AG10803 (cell line): ENCODE results near the gene SEC14L5.

Experiments used
- DNase-seq: peaks from one replicate; pipeline ENCODE4 v3.0.0; 2010; ENCODE audit warnings: low read depth
- H3K4me3 ChIP-seq: 2 replicates; pipeline ENCODE4 v1.5.1; 2011; ENCODE audit warnings: mild to moderate bottlenecking, low read length, control low read depth
- CTCF ChIP-seq: conservative IDR thresholded peaks from 2 replicates; pipeline ENCODE4 v1.5.1; 2011; ENCODE audit warnings: mild to moderate bottlenecking, low read length, control low read depth, inconsistent platforms

SEC14L5 gene

GRCh38 chr16:5000573-5001001 is 42.5 kb downstream of the SEC14L5 start:
- no peak for DNase-seq
- no peak for TF ChIP-seq CTCF
- H3K4me3 ChIP-seq: no peak overlapping the region

GRCh38 chr16:5001571-5001970 is 43.4 kb downstream of the SEC14L5 start:
- TF ChIP-seq CTCF: no peak
- no peak overlapping the region for H3K4me3 ChIP-seq
- no peak for DNase-seq

GRCh38 chr16:5001986-5002385 is 43.9 kb downstream of the SEC14L5 start:
- TF ChIP-seq CTCF: no peak
- no peak overlapping the region for H3K4me3 ChIP-seq

GRCh38 chr16:5002699-5003143 is 44.6 kb downstream of the SEC14L5 start:
- no peak for TF ChIP-seq CTCF
- no peak for DNase-seq
- no peak overlapping the region for H3K4me3 ChIP-seq

More at GRCh38 chr16:5001986-5002385, 43.9 kb downstream of the SEC14L5 start:
- DNase-seq: no peak

GRCh38 chr16:5003211-5003610 is 45.1 kb downstream of the SEC14L5 start:
- DNase-seq: no peak
- no peak for TF ChIP-seq CTCF

GRCh38 chr16:5003828-5004227 is 45.7 kb downstream of the SEC14L5 start:
- no peak for TF ChIP-seq CTCF
- DNase-seq: no peak

More at GRCh38 chr16:5003211-5003610, 45.1 kb downstream of the SEC14L5 start:
- H3K4me3 ChIP-seq: no peak overlapping the region

GRCh38 chr16:5004311-5004710 is 46.2 kb downstream of the SEC14L5 start:
- DNase-seq: no peak
- no peak for TF ChIP-seq CTCF
- H3K4me3 ChIP-seq: no peak overlapping the region

More at GRCh38 chr16:5003828-5004227, 45.7 kb downstream of the SEC14L5 start:
- no peak overlapping the region for H3K4me3 ChIP-seq
